ENCODE measurements around the gene SIGLEC9.
"Not testable (repeated sequence)": the region's sequence is repeated elsewhere in the genome, so short reads cannot be mapped to it uniquely, and the experiment has no call there.

The SIGLEC9 gene

DNA sequence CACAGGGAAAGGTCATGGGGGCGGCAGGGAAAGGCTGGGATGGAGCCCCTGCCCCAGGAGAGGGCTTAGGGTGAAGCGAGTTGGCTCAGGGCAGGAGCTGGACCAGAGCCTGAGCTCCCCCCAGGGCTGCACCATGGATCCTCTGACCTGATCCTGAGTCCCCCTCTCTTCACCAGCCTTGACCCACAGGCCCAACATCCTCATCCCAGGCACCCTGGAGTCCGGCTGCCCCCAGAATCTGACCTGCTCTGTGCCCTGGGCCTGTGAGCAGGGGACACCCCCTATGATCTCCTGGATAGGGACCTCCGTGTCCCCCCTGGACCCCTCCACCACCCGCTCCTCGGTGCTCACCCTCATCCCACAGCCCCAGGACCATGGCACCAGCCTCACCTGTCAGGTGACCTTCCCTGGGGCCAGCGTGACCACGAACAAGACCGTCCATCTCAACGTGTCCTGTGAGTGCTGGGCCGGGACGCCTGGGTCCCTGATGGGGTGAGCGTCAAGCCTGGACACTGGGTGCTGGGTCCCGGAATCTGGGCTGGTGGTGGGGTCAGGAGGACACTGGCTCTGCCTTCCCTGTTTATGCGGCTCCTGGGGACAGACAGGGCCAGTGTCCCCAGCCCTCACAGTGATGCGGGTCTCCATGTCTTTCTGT, 842 bp downstream of the SIGLEC9 start:
- DNase-seq = no peak

DNA sequence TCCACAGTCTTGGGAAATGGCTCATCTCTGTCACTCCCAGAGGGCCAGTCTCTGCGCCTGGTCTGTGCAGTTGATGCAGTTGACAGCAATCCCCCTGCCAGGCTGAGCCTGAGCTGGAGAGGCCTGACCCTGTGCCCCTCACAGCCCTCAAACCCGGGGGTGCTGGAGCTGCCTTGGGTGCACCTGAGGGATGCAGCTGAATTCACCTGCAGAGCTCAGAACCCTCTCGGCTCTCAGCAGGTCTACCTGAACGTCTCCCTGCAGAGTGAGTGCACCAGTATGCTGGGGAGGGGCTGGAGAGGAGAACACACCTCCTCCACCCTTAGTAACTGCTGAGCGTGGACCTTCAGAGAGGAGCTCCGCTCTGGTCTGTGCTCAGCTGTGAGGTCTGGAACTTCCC, 2.3 kb downstream of the SIGLEC9 start:
- no peak for DNase-seq

GRCh38 chr19:51127755-51128154, 3.0 kb downstream of the SIGLEC9 start:
- no peak for DNase-seq

- DNase-seq = no peak
These were observed 3.5 kb downstream of the SIGLEC9 start for GRCh38 chr19:51128227-51128626.

GRCh38 chr19:51129716-51130115, 5.0 kb downstream of the SIGLEC9 start:
- DNase-seq = no peak

DNA sequence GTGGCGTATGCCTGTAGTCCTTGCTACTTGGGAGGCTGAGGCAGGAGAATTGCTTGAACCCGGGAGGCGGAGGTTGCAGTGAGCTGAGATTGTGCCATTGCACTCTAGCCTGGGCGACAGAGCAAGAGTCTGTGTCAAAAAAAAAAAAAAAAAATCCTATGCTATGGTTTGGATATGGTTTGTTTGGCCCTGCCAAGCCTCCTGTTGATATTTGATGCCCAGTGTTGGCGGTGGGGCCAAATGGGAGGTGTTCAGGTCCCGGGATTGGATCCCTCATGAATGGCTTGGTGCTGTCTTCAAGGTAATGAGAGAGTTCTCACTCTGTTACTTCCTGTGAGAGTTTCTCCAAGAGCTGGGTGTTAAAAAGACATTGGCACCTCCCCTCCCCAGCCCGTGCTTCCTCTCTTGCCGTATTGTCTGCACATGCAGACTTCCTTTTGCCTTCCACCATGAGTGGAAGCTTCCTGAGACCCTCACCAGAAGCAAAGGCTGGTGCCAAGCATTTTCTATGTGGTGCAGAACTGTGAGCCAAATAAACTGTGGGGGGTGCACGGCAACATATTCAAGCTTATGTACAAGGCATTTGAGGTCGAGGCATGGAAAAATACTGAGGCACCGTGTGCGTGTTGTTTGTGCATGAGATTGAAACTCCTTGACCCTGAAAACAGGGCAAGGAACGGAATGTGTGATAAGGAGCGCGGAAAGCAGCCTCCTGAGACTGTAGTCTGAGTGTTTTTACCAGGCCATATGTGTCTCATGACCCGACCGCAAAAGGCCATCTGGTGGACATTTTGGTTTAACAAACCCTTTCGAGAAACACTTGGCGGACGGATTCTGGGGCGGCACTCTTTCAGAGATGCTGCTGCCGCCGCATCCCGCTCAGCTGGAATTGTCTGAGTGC, 7.3 kb downstream of the SIGLEC9 start:
- no peak for DNase-seq

GRCh38 chr19:51135004-51135403, 10.3 kb downstream of the SIGLEC9 start:
- no peak for DNase-seq

- DNase-seq = no peak
These were observed 11.5 kb downstream of the SIGLEC9 start for GRCh38 chr19:51135986-51136762.

DNA sequence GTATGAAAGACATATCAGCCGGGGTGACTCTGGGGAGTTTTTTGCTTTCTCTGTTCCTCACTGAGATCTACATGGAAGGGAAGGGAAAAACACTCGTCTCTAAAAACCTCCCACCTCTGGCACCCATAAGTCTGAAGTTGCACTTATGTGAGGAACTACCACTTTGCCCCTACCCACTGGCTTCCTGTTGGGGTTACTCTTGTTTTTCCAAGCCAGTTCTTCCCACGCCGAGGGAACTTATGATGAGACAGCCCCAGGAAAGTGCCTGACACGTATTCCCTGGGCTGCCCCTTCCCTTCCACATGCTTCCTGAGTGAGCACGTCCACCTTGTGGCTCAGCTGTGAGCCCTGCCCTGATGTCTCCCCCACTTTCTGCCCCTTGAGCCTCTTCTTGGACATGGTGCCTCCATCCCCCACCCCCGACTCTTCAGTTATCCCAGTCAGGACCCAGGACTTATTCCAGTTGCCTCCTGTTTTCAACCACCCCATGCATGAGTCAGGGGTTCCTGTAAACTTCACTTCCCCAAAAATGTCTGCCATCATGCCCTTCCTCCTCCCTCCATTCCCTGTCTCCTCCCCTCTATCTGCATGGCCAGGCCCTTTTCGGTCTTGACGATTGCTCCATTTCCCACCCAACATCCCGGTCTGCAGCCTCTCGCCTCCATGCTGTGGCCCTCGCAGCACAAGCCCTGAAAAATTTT, 12.3 kb downstream of the SIGLEC9 start:
- no peak for DNase-seq

DNA sequence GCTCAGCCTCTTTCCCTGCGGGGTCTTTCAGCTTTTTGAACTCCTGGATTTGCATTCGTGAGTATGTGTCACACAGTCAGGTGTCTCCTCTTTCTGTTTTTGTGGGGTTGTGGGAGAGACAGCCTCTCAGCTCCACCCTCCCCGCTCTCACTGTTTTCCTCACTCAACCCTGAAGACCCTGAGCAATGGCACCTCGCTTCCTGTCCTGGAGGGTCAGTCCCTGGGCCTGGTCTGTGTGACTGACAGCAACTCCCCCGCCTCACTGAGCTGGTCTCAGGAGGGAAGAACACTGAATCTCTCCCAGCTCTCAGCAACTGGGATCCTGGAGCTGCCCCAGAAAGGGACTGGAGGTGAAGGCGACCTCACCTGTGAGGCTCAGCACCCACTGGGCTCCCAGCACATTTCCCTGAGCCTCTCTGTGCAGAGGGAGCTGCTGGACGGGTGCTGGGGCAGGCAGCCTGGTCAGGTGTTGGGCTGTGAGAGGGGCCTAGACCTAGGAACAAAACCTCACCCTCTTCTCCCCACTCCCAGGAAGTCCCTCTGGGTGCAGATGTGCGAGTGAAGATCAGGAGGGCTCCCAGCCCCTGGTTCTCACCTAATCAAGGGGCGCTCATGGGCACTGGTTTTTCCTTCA, 13.2 kb downstream of the SIGLEC9 start:
- no peak for DNase-seq

- no peak for DNase-seq
These were observed 13.9 kb downstream of the SIGLEC9 start for GRCh38 chr19:51138549-51138979.

DNA sequence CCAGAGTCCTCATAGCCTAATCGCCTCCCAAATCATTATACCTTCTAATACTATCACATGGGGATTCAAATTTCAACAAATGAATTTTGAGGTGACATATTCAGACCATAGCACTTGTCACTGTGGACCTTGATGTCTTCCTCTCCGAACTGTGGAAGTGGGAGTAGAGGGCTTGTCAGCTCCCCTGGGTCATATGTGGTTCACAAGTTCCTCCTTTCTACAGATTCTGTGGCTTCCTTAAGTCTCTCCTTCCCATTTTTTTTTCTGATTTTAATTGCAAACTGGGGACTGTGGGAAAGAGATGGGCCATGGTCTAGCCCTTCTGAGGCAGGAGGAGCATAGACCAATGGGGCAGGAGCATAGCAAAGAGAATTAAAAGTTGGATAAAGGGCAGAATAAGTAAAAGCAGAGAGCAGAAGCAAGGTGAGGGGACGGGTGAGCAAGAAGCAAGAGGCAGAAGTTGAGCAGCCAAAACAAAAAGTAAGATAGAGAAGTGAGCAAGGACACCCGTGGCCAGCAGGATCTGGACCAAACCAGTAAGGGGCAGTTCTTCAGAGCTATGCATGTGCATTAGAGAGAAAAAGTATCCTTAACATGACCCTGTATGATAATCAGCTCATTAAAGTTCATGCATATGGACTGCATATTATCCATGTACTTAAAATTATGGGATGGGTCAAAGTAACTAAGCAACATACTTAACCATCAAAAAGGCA, 14.8 kb downstream of the SIGLEC9 start:
- no peak for DNase-seq

DNA sequence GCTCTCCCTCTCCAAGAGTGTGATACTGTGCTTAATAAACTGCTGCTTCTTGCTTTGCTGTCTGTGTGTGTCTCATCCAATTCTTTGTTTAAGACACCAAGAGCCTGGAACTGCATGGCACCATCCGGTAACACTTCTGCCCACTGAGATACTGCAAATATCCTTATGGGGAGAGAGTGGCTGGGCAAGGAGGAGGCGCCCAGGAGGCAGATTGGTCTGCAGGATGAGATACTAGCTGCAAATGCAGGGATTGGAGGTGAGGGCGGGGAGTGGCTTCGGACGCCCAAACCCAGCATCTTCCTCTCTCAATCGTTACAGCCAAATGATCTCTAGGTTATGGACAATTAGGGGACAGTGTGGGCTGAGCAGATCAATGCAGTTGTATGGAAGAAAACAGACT, 15.7 kb downstream of the SIGLEC9 start:
- DNase-seq = no peak

GRCh38 chr19:51141181-51141580, 16.5 kb downstream of the SIGLEC9 start:
- DNase-seq = no peak

GRCh38 chr19:51142119-51142518, 17.4 kb downstream of the SIGLEC9 start, which contains the start of gene SIGLEC7:
Gene SIGLEC7 (plus strand): TSS chr19:51142301. CDS start chr19:51142370, 69 bp downstream.
- DNase-seq = no peak

DNA sequence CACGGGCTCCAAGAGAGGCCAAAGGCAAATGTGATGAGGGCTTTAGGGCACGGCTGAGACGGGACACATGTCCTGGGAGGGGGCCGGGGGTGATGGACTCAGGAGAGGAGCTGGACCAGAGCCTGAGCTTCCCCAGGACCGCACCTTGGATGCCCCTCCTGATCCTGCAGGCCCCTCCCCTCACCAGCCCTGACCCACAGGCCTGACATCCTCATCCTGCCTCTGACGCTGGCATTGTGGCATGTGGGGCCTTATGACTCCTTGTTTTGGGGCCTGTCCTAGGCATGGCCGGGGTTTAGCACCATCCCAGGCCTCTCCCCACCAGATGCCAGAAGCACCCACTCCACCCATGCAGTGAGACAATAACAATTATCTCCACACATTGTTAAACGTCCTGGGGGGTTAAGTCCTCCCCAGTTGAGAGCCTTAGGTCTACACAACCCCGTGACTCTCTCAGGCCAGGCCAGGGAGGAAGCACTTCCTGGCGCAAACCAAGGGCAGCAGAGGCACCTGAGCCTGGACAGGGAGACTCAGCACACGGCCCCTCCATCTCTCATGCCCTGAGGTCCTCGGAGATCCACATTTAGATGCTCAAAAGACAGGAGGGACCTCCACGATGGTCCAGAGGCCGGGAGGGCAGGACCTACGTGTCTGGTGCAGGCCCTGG, 18.2 kb downstream of the SIGLEC9 start:
- DNase-seq = not testable (repeated sequence)

GRCh38 chr19:51143486-51143885, 18.8 kb downstream of the SIGLEC9 start:
- no peak for DNase-seq

DNA sequence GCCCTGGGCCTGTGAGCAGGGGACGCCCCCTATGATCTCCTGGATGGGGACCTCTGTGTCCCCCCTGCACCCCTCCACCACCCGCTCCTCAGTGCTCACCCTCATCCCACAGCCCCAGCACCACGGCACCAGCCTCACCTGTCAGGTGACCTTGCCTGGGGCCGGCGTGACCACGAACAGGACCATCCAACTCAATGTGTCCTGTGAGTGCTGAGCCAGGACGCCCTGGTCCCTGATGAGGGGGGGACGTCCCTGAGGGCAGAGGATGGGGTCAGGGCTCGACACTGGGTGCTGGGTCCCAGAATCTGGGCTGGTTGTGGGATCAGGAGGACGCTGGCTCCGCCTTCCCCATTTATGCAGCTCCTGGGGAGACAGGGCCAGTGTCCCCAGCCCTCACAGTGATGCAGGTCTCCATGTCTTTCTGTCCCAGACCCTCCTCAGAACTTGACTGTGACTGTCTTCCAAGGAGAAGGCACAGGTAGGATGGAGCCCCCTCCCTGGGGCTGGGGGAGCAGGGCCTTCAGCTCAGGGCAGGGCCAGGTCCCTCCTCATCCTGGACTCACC, 19.9 kb downstream of the SIGLEC9 start:
- DNase-seq = no peak

DNA sequence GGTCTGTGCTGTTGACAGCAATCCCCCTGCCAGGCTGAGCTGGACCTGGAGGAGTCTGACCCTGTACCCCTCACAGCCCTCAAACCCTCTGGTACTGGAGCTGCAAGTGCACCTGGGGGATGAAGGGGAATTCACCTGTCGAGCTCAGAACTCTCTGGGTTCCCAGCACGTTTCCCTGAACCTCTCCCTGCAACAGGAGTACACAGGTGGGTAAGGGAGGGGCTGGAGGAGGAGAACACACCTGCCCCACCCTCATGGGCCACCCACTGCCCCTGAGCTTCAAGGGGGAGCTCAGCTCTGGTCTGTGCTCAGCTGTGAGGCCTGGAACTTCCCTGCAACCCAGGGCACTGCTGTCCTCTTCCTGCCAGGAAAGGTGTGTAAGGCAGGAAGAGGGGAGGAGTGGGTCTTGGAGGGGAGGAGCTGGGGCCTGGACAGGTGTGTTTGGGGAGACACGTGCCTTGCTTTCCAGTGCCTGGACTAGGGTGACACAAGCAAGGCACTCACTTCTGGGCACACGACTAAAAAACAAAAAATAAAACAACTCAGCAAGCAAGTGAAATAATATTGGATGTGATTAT, 21.3 kb downstream of the SIGLEC9 start:
- DNase-seq = no peak

GRCh38 chr19:51146751-51147150, 22.0 kb downstream of the SIGLEC9 start:
- no peak for DNase-seq
